Dendritic cell treated with granulocyte-macrophage colony-stimulating factor and Interleukin-4, amounts not matched to agents 40 ng/mL and 50 ng/mL, for 4 days (primary cell): ENCODE measurements around the gene CPA1.
A peak's percentile ranks its signal among the peaks of the same experiment; 100 is the strongest.
"Not testable (repeated sequence)": the region's sequence is repeated elsewhere in the genome, so short reads cannot be mapped to it uniquely, and the experiment has no call there.

ENCODE experiments used
- H3K27ac Mint-ChIP-seq: one replicate; pipeline ENCODE4 v1.8.0; 2022; ENCODE audit warnings: mild to moderate bottlenecking, mixed read lengths
- H3K27me3 Mint-ChIP-seq: one replicate; pipeline ENCODE4 v1.8.0; 2022; ENCODE audit warnings: mild to moderate bottlenecking, mixed read lengths
- H3K36me3 Mint-ChIP-seq: one replicate; pipeline ENCODE4 v1.8.0; 2022; ENCODE audit warnings: low read depth, mixed read lengths
- H3K4me1 Mint-ChIP-seq: one replicate; pipeline ENCODE4 v1.8.0; 2022; ENCODE audit warnings: low read depth, mixed read lengths
- H3K4me3 Mint-ChIP-seq: one replicate; pipeline ENCODE4 v1.8.0; 2022; ENCODE audit warnings: mild to moderate bottlenecking, moderate library complexity, mixed read lengths
- H3K9me3 Mint-ChIP-seq: one replicate; pipeline ENCODE4 v1.8.0; 2022; ENCODE audit warnings: mixed read lengths
- intact Hi-C: fragments of 100-400 bp; cut with micrococcal nuclease; formaldehyde crosslinking; loops from one replicate; pipeline ENCODE4 v1.15.0; 2022

Gene CPA1

DNA sequence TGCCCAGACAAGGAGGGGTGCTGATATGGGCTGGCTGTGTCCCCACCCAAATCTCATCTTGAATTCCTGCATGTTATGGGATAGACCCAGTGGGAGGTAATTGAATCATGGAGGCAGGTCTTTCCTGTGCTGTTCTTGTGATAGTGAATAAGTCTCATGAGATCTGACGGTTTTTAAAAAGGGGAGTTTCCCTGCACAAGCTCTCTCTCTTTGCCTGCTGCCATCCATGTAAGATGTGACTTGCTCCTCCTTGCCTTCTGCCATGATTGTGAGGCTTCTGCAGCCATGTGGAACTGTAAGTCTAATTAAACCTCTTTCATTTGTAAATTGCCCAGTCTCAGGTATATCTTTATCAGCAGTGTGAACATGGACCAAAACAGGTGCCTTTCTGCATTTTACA, 3.8 kb upstream of the CPA1 start:
- H3K4me3 Mint-ChIP-seq, H3K27ac Mint-ChIP-seq, intact Hi-C loops, H3K27me3 Mint-ChIP-seq, H3K4me1 Mint-ChIP-seq, H3K36me3 Mint-ChIP-seq: not testable (repeated sequence)
- H3K9me3 Mint-ChIP-seq = peaks cover 12% of the 10 kb centered on the region

GRCh38 chr7:130377178-130377577, 3.1 kb upstream of the CPA1 start:
- no peak overlapping the region for H3K27ac Mint-ChIP-seq
- intact Hi-C loops = no loop called here
- peaks cover 12% of the 10 kb centered on the region for H3K9me3 Mint-ChIP-seq
- H3K4me3 Mint-ChIP-seq = no peak overlapping the region
- H3K27me3 Mint-ChIP-seq = no peaks in the 10 kb centered on the region
- no peaks in the 10 kb centered on the region for H3K36me3 Mint-ChIP-seq
- H3K4me1 Mint-ChIP-seq = no peaks in the 10 kb centered on the region

DNA sequence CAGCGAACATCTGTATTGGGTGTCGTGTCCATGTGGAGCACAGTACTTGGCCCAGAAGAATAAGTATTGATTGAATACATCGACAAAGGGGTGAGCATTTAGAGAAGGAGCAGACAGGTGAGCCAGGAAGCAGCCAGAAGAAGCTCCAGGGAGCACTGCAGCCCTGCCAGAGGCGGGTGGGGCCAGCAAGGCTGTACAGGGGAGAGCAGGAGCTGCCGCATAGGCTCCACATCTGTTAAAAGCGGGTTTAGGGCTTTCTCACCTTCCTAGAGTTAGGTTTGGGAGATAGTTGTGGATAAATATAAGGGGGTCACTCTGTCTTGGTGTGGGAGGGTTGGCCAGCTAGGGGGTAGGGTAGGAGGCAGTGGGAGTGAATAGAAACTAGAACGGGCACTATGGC, 1.3 kb upstream of the CPA1 start:
- intact Hi-C loops = no loop called here
- no peak overlapping the region for H3K27ac Mint-ChIP-seq
- peaks cover 12% of the 10 kb centered on the region for H3K9me3 Mint-ChIP-seq
- peaks cover 1% of the 10 kb centered on the region for H3K4me1 Mint-ChIP-seq
- H3K27me3 Mint-ChIP-seq = no peaks in the 10 kb centered on the region
- no peak overlapping the region for H3K4me3 Mint-ChIP-seq
- no peaks in the 10 kb centered on the region for H3K36me3 Mint-ChIP-seq

GRCh38 chr7:130379532-130379920, 768 bp upstream of the CPA1 start:
- no peaks in the 10 kb centered on the region for H3K27me3 Mint-ChIP-seq
- no peaks in the 10 kb centered on the region for H3K36me3 Mint-ChIP-seq
- no peak overlapping the region for H3K4me3 Mint-ChIP-seq
- intact Hi-C loops = no loop called here
- H3K4me1 Mint-ChIP-seq = peaks cover 6% of the 10 kb centered on the region
- peaks cover 12% of the 10 kb centered on the region for H3K9me3 Mint-ChIP-seq
- H3K27ac Mint-ChIP-seq = no peak overlapping the region

DNA sequence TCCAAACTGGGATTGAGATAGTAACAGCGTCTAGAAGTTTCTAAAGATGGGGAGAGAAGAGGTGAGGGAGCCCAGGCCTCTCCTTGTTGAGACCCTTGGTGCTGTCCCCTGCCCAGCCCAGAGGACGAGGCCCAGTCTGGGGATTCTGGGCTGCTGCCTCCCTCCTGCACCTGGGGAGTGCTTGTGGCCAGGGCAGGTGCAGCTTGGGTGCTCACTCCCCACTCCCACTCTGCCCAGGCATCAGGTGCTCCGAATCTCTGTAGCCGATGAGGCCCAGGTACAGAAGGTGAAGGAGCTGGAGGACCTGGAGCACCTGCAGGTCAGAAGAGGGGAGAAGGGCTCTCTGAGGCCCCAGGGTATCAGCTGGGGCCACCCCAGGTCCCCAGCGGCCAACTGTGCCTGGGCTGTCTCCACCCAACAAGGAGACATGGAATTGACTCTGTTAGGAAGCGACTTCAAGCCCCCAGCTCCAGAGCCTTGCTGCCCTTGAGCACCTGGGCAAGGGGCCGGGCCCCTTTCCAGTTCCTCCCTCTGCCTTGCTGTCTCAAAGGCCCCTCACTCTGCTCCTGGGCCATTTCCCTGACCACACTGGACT, 664 bp downstream of the CPA1 start:
- Mint-ChIP-seq H3K4me3 (no peak overlapping the region), H3K4me1 (peaks cover 12% of the 10 kb centered on the region), H3K27me3 (no peaks in the 10 kb centered on the region), H3K36me3 (no peaks in the 10 kb centered on the region), H3K27ac (no peak overlapping the region), H3K9me3 (peaks cover 10% of the 10 kb centered on the region)
- intact Hi-C loops = no loop called here

- H3K27ac Mint-ChIP-seq = no peak overlapping the region
- H3K9me3 Mint-ChIP-seq = peaks cover 2% of the 10 kb centered on the region
- no peaks in the 10 kb centered on the region for H3K27me3 Mint-ChIP-seq
- intact Hi-C loops = no loop called here
- no peaks in the 10 kb centered on the region for H3K36me3 Mint-ChIP-seq
- H3K4me3 Mint-ChIP-seq = no peak overlapping the region
- peaks cover 12% of the 10 kb centered on the region for H3K4me1 Mint-ChIP-seq
Observed at GRCh38 chr7:130381468-130382312, 1.4 kb downstream of the CPA1 start.

DNA sequence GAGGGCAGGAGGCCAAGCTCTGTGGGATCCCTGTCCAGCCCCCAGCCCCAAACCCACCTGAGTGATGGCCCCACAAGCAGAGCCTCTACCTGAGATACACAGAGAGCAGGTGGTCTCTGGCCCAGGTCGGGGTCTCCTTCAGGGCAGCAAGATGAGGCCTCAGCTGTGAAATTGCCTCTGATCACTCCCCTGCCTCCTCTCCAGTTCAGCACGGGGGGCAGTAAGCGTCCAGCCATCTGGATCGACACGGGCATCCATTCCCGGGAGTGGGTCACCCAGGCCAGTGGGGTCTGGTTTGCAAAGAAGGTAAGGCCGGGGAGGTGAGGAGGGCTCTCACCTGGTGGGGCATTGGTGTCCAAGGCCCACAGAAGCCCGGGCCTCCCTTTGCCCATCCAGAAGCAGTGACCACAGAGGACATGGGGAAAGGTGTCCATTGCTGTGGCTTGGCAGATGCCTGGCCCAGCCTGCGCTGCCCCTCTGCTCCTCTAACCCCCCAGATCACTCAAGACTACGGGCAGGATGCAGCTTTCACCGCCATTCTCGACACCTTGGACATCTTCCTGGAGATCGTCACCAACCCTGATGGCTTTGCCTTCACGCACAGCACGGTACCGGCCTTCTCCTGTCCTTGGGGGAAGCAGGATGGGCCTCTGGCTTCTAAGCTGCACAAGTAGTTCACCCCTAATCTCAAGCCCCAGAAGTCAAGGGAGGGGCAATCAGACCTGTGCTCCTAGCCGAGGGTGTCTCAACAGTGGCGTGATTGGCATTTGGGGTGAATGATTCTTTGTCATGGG, 3.1 kb downstream of the CPA1 start:
- H3K27ac Mint-ChIP-seq = no peak overlapping the region
- peaks cover 18% of the 10 kb centered on the region for H3K4me1 Mint-ChIP-seq
- intact Hi-C loops = no loop called here
- H3K36me3 Mint-ChIP-seq = no peaks in the 10 kb centered on the region
- H3K9me3 Mint-ChIP-seq = no peaks in the 10 kb centered on the region
- no peak overlapping the region for H3K4me3 Mint-ChIP-seq
- H3K27me3 Mint-ChIP-seq = peaks cover 1% of the 10 kb centered on the region

DNA sequence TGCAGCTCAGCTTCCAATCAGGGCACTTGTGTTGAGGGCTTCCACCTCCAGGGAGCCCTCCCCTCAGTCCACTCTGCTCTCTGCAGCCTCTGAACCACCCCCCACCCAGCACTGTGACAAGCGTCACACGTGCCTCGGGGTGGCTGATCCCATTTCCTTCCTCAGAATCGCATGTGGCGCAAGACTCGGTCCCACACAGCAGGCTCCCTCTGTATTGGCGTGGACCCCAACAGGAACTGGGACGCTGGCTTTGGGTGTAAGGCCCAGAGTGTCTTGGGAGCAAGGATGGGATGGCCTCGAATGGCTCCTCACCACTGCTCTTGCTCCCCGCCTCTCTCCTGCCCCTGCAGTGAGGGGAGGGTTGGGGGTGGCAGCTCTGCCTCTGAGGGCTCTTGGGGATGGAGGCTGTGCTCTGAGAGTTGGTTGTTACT, 4.1 kb downstream of the CPA1 start:
- Mint-ChIP-seq H3K9me3 (no peaks in the 10 kb centered on the region), H3K4me3 (no peak overlapping the region), H3K36me3 (no peaks in the 10 kb centered on the region), H3K4me1 (peaks cover 18% of the 10 kb centered on the region), H3K27ac (peak overlapping the region; percentile 23), H3K27me3 (peaks cover 1% of the 10 kb centered on the region)
- intact Hi-C loops = no loop called here

- peaks cover 1% of the 10 kb centered on the region for H3K27me3 Mint-ChIP-seq
- no peak overlapping the region for H3K4me3 Mint-ChIP-seq
- intact Hi-C loops = no loop called here
- no peaks in the 10 kb centered on the region for H3K9me3 Mint-ChIP-seq
- H3K27ac Mint-ChIP-seq = no peak overlapping the region
- H3K4me1 Mint-ChIP-seq = peaks cover 18% of the 10 kb centered on the region
- no peaks in the 10 kb centered on the region for H3K36me3 Mint-ChIP-seq
Observed at GRCh38 chr7:130384841-130385599, 4.7 kb downstream of the CPA1 start.

- Mint-ChIP-seq H3K4me3 (no peak overlapping the region), H3K27ac (no peak overlapping the region), H3K4me1 (peaks cover 18% of the 10 kb centered on the region), H3K9me3 (no peaks in the 10 kb centered on the region), H3K36me3 (no peaks in the 10 kb centered on the region), H3K27me3 (peaks cover 1% of the 10 kb centered on the region)
- intact Hi-C loops = no loop called here
Observed at GRCh38 chr7:130385600-130386066, 5.3 kb downstream of the CPA1 start.

DNA sequence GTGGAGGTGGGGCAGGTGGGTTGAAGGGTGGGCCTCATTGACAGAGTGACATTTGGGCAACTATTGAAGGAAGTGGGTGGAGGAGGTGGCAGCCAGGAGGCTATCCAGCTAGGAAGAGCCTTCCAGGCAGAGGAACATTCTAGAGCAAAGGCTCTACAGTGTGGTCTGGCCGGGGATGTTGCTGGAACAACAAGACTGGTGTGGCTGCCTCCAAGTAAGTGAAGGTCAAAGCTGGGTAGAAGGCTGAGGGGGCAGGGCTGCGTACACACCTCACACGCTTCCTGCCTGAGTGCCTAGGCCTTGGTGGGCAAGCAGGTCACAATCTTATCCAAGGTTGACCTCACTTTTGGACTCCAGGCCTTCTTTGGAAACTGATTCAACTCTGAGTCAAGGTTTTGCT, 6.6 kb downstream of the CPA1 start:
- Mint-ChIP-seq H3K27ac (no peak overlapping the region), H3K4me1 (peaks cover 18% of the 10 kb centered on the region)
- intact Hi-C loops = no loop called here

GRCh38 chr7:130387306-130387627, 7.0 kb downstream of the CPA1 start:
- H3K4me1 Mint-ChIP-seq = peaks cover 18% of the 10 kb centered on the region
- intact Hi-C loops = no loop called here
- peaks cover 2% of the 10 kb centered on the region for H3K27me3 Mint-ChIP-seq
- no peak overlapping the region for H3K27ac Mint-ChIP-seq
- H3K4me3 Mint-ChIP-seq = no peak overlapping the region
- no peaks in the 10 kb centered on the region for H3K36me3 Mint-ChIP-seq
- no peaks in the 10 kb centered on the region for H3K9me3 Mint-ChIP-seq

More for the DNA sequence above, 6.6 kb downstream of the CPA1 start:
- Mint-ChIP-seq H3K27me3 (peaks cover 1% of the 10 kb centered on the region), H3K4me3 (no peak overlapping the region), H3K36me3 (no peaks in the 10 kb centered on the region), H3K9me3 (no peaks in the 10 kb centered on the region)

GRCh38 chr7:130387628-130388403, 7.5 kb downstream of the CPA1 start:
- Mint-ChIP-seq H3K27ac (no peak overlapping the region), H3K9me3 (no peaks in the 10 kb centered on the region), H3K27me3 (peaks cover 4% of the 10 kb centered on the region), H3K36me3 (no peaks in the 10 kb centered on the region), H3K4me1 (peaks cover 18% of the 10 kb centered on the region), H3K4me3 (no peak overlapping the region)
- intact Hi-C loops = no loop called here
